Naive B cell (primary cell): Measurements from ENCODE around the gene SHKBP1. TPM values are rescaled to one million over a fixed set of nuclear protein-coding genes. Genes with fewer than 3 reads are reported as not detected.
"Not testable (repeated sequence)": the region's sequence is repeated elsewhere in the genome, so short reads cannot be mapped to it uniquely, and the experiment has no call there.

Experiments used
- ATAC-seq, 2 donors: fragments of 150-1000 bp; cut with Tn5 transposase; 2 replicates each; pipeline ENCODE4 v1.10.0; 2021; ENCODE audit warnings: low read depth in 2 of 2, mild to moderate bottlenecking in 2 of 2, moderate library complexity in 2 of 2
- DNase-seq: peaks from one replicate; pipeline ENCODE4 v3.0.0; 2022
- H3K27ac Mint-ChIP-seq, 6 donors: one replicate each; pipeline ENCODE4 v1.8.0; 2020 to 2022; ENCODE audit warnings: mild to moderate bottlenecking in 6 of 6, mixed read lengths in 6 of 6, moderate library complexity in 5 of 6, inconsistent platforms in 2 of 6
- H3K27me3 Mint-ChIP-seq, 3 donors: one replicate each; pipeline ENCODE4 v1.8.0; 2021 to 2022; ENCODE audit warnings: mixed read lengths in 3 of 3, mild to moderate bottlenecking in 1 of 3
- H3K36me3 Mint-ChIP-seq, 2 donors: one replicate each; pipeline ENCODE4 v1.8.0; 2020 to 2022; ENCODE audit warnings: mixed read lengths in 2 of 2, inconsistent platforms in 1 of 2, mild to moderate bottlenecking in 1 of 2
- H3K4me1 Mint-ChIP-seq, 3 donors: one replicate each; pipeline ENCODE4 v1.8.0; 2020 to 2022; ENCODE audit warnings: mixed read lengths in 3 of 3, inconsistent platforms in 1 of 3, mild to moderate bottlenecking in 1 of 3, moderate library complexity in 1 of 3
- H3K4me3 Mint-ChIP-seq, 8 donors: one replicate each; pipeline ENCODE4 v1.8.0; 2020 to 2022; ENCODE audit warnings: mild to moderate bottlenecking in 8 of 8, mixed read lengths in 8 of 8, moderate library complexity in 8 of 8, inconsistent platforms in 2 of 8
- H3K9me3 Mint-ChIP-seq, 7 donors: one replicate each; pipeline ENCODE4 v1.8.0; 2020 to 2022; ENCODE audit warnings: mixed read lengths in 7 of 7, mild to moderate bottlenecking in 5 of 7, inconsistent platforms in 2 of 7, moderate library complexity in 1 of 7
- polyA plus RNA-seq, 6 donors: library from polyadenylated mRNA; unstranded; fragments of 300-500 nt; fragmentation: Illumina TruSeq; gene quantifications; one replicate each; pipeline ENCODE4 v1.2.3, GENCODE V29; 2021; ENCODE audit warnings: low read depth in 6 of 6

Gene SHKBP1
- polyA plus RNA-seq, 6 donors from 2014 or later, result 125 to 196 (median 152) TPM

- Mint-ChIP-seq H3K27ac (peak overlapping the region in 2 of 6 donors; percentile 22 to 39), H3K4me3 (peak overlapping the region in 1 of 8 donors; percentile 58), H3K36me3 (peaks cover 25 to 49% of the 10 kb centered on the region in 2 donors), H3K27me3 (no peaks in the 10 kb centered on the region), H3K4me1 (peaks cover 31 to 41% (median 38%) of the 10 kb centered on the region in 3 donors), H3K9me3 (no peaks in the 10 kb centered on the region)
- DNase-seq (no peak), ATAC-seq (no peak)
Observed at GRCh38 chr19:40582467-40582866, 5.8 kb downstream of the SHKBP1 start.

GRCh38 chr19:40583283-40583682 is 6.6 kb downstream of the SHKBP1 start:
- peaks cover 25 to 48% of the 10 kb centered on the region in 2 donors for H3K36me3 Mint-ChIP-seq
- no peak overlapping the region for H3K27ac Mint-ChIP-seq
- no peaks in the 10 kb centered on the region for H3K9me3 Mint-ChIP-seq
- no peaks in the 10 kb centered on the region for H3K27me3 Mint-ChIP-seq
- ATAC-seq (no peak), DNase-seq (no peak)
- H3K4me3 Mint-ChIP-seq, result no peak overlapping the region
- peaks cover 29 to 38% (median 30%) of the 10 kb centered on the region in 3 donors for H3K4me1 Mint-ChIP-seq

- no peak overlapping the region for H3K4me3 Mint-ChIP-seq
Observed at GRCh38 chr19:40584007-40584406, 7.3 kb downstream of the SHKBP1 start.

GRCh38 chr19:40585241-40585981 is 8.7 kb downstream of the SHKBP1 start:
- no peak for DNase-seq
- no peak for ATAC-seq
- Mint-ChIP-seq H3K4me1 (peaks cover 17 to 39% (median 36%) of the 10 kb centered on the region in 3 donors), H3K4me3 (no peak overlapping the region), H3K27me3 (no peaks in the 10 kb centered on the region), H3K27ac (no peak overlapping the region), H3K36me3 (peaks cover 21 to 69% of the 10 kb centered on the region in 2 donors), H3K9me3 (no peaks in the 10 kb centered on the region)

More at GRCh38 chr19:40584007-40584406, 7.3 kb downstream of the SHKBP1 start:
- H3K4me1 Mint-ChIP-seq, result peaks cover 26 to 33% (median 27%) of the 10 kb centered on the region in 3 donors
- no peak for DNase-seq
- no peak for ATAC-seq
- H3K27ac Mint-ChIP-seq, result no peak overlapping the region
- H3K9me3 Mint-ChIP-seq, result no peaks in the 10 kb centered on the region
- no peaks in the 10 kb centered on the region for H3K27me3 Mint-ChIP-seq
- H3K36me3 Mint-ChIP-seq, result peaks cover 21 to 55% of the 10 kb centered on the region in 2 donors

- Mint-ChIP-seq H3K27ac (no peak overlapping the region), H3K36me3 (peaks cover 21 to 70% of the 10 kb centered on the region in 2 donors), H3K4me3 (no peak overlapping the region), H3K9me3 (no peaks in the 10 kb centered on the region), H3K4me1 (peaks cover 14 to 45% (median 38%) of the 10 kb centered on the region in 3 donors), H3K27me3 (no peaks in the 10 kb centered on the region)
- ATAC-seq (no peak), DNase-seq (no peak)
Observed at GRCh38 chr19:40585982-40586422, 9.3 kb downstream of the SHKBP1 start.

- no peaks in the 10 kb centered on the region for H3K27me3 Mint-ChIP-seq
- H3K4me3 Mint-ChIP-seq, result peak overlapping the region in 1 of 8 donors; percentile 60
- ATAC-seq (no peak), DNase-seq (no peak)
- peak overlapping the region in 2 of 6 donors; percentile 51 to 78 for H3K27ac Mint-ChIP-seq
- peaks cover 13 to 48% (median 38%) of the 10 kb centered on the region in 3 donors for H3K4me1 Mint-ChIP-seq
- H3K36me3 Mint-ChIP-seq, result peaks cover 19 to 72% of the 10 kb centered on the region in 2 donors
- H3K9me3 Mint-ChIP-seq, result no peaks in the 10 kb centered on the region
Observed at GRCh38 chr19:40586611-40587010, 9.9 kb downstream of the SHKBP1 start.

GRCh38 chr19:40588110-40588854 is 11.6 kb downstream of the SHKBP1 start:
- no peak overlapping the region for H3K27ac Mint-ChIP-seq
- no peaks in the 10 kb centered on the region for H3K27me3 Mint-ChIP-seq
- peaks cover 11 to 41% (median 33%) of the 10 kb centered on the region in 3 donors for H3K4me1 Mint-ChIP-seq
- ATAC-seq (no peak), DNase-seq (no peak)
- H3K36me3 Mint-ChIP-seq, result peaks cover 11 to 63% of the 10 kb centered on the region in 2 donors
- H3K4me3 Mint-ChIP-seq, result peak overlapping the region in 1 of 8 donors; percentile 53
- H3K9me3 Mint-ChIP-seq, result no peaks in the 10 kb centered on the region

GRCh38 chr19:40588926-40589569 is 12.4 kb downstream of the SHKBP1 start:
- H3K27ac Mint-ChIP-seq, result peak overlapping the region in 2 of 6 donors; percentile 28 to 47
- peaks cover 11 to 60% of the 10 kb centered on the region in 2 donors for H3K36me3 Mint-ChIP-seq
- H3K9me3 Mint-ChIP-seq, result no peaks in the 10 kb centered on the region
- peaks cover 6 to 35% (median 28%) of the 10 kb centered on the region in 3 donors for H3K4me1 Mint-ChIP-seq
- no peak overlapping the region for H3K4me3 Mint-ChIP-seq
- no peak for DNase-seq
- ATAC-seq, result no peak
- H3K27me3 Mint-ChIP-seq, result no peaks in the 10 kb centered on the region

- peaks cover 0 to 7% (median 0%) of the 10 kb centered on the region in 3 donors for H3K27me3 Mint-ChIP-seq
- peaks cover 8 to 56% of the 10 kb centered on the region in 2 donors for H3K36me3 Mint-ChIP-seq
- H3K4me1 Mint-ChIP-seq, result peaks cover under 1 to 33% (median 29%) of the 10 kb centered on the region in 3 donors
- ATAC-seq (no peak), DNase-seq (no peak)
- H3K27ac Mint-ChIP-seq, result peak overlapping the region in 4 of 6 donors; percentile 28 to 85 (median 78)
- H3K4me3 Mint-ChIP-seq, result no peak overlapping the region
- H3K9me3 Mint-ChIP-seq, result no peaks in the 10 kb centered on the region
Observed at GRCh38 chr19:40589591-40590429, 13.1 kb downstream of the SHKBP1 start.

- Mint-ChIP-seq H3K4me1 (peaks cover 0 to 32% (median 28%) of the 10 kb centered on the region in 3 donors), H3K4me3 (no peak overlapping the region), H3K27ac (peak overlapping the region in 1 of 6 donors; percentile 9), H3K36me3 (peaks cover 5 to 53% of the 10 kb centered on the region in 2 donors), H3K27me3 (peaks cover 0 to 16% (median 0%) of the 10 kb centered on the region in 3 donors), H3K9me3 (no peaks in the 10 kb centered on the region)
- ATAC-seq (no peak), DNase-seq (no peak)
Observed at GRCh38 chr19:40590464-40591265, 14.0 kb downstream of the SHKBP1 start.

GRCh38 chr19:40591724-40592123 is 15.1 kb downstream of the SHKBP1 start:
- H3K27ac Mint-ChIP-seq, H3K9me3 Mint-ChIP-seq, DNase-seq, H3K4me3 Mint-ChIP-seq, ATAC-seq: not testable (repeated sequence)
- H3K36me3 Mint-ChIP-seq, result peaks cover 0 to 43% of the 10 kb centered on the region in 2 donors
- H3K4me1 Mint-ChIP-seq, result peaks cover 3 to 25% (median 20%) of the 10 kb centered on the region in 3 donors
- peaks cover 0 to 24% (median 6%) of the 10 kb centered on the region in 3 donors for H3K27me3 Mint-ChIP-seq

- no peak overlapping the region for H3K4me3 Mint-ChIP-seq
- peak overlapping the region in 1 of 6 donors; percentile 49 for H3K27ac Mint-ChIP-seq
- peaks cover 0 to 27% (median 8%) of the 10 kb centered on the region in 3 donors for H3K27me3 Mint-ChIP-seq
- peaks cover 0 to 39% of the 10 kb centered on the region in 2 donors for H3K36me3 Mint-ChIP-seq
- H3K4me1 Mint-ChIP-seq, result peaks cover 3 to 25% (median 20%) of the 10 kb centered on the region in 3 donors
- peak; percentile 89 to 93 for ATAC-seq
- H3K9me3 Mint-ChIP-seq, result no peaks in the 10 kb centered on the region
- DNase-seq, result no peak
Observed at GRCh38 chr19:40592170-40592569, 15.5 kb downstream of the SHKBP1 start.
